ENCODE measurements around the gene CES1. TPM values are rescaled to one million over a fixed set of nuclear protein-coding genes. Genes with fewer than 3 reads are reported as not detected.

The CES1 gene
- 10 to 100 TPM; 12.1 to 23.8 TPM for total RNA-seq

DNA sequence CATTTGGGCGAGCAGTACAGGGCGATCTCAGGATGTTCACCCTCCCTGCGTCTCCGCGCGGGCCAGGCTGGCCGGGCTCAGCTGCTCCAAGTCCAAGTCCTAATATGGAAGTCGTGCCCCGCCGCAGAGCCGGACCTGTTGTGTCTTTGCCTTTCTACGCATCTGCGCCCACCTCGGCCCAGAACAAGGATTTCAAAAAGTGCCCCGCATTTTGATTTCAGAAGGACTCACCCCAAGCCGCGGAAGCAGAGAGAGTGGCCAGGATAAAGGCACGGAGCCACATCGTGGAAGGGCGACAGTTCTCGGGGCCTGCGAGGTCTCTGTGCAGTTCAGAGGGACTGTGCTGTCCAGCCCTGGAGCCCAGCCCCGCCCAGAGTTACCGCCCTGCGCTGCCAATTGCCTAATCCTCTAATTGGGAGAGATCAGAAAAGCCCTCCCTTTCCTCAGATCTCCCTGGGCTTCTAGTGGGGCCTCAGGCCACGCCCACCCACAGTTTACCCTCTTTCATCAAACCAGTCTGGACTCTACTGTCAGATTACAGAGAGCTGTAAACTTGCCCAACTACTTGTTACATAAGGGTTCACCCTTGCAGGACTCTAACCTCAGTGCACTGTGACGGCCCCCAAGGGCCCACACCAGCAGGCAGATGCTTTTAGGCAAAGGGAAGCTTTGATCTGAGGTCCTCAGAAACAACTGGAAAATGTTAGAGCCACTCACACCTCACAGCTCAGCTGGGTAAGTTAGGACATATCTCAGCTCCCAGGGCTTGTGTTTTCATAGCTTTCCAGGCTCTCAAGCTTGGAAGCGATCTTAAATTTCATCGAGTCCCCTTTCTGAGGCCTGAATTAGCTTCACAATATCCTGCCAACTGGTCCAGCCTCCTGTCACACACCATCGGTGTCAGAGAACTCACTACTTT is at the start of gene CES1:
Gene CES1, minus strand, starts transcription at position 324 of the 919 bp plus-strand sequence. Its CDS starts 41 bp downstream, at position 283.
- Histone ChIP-seq H3K27ac (peak within 1 kb of the TSS in 1 of 2 donors; percentile 43), H3K4me3 (peak within 1 kb of the TSS in 1 of 2 donors; percentile 30), H3K36me3 (no peaks in the 10 kb centered on the region), H3K4me1 (peaks cover 0 to 24% of the 10 kb centered on the region in 2 donors), H3K9me3 (no peaks in the 10 kb centered on the region), H3K27me3 (no peaks in the 10 kb centered on the region)
- TF ChIP-seq, protein P1, sequence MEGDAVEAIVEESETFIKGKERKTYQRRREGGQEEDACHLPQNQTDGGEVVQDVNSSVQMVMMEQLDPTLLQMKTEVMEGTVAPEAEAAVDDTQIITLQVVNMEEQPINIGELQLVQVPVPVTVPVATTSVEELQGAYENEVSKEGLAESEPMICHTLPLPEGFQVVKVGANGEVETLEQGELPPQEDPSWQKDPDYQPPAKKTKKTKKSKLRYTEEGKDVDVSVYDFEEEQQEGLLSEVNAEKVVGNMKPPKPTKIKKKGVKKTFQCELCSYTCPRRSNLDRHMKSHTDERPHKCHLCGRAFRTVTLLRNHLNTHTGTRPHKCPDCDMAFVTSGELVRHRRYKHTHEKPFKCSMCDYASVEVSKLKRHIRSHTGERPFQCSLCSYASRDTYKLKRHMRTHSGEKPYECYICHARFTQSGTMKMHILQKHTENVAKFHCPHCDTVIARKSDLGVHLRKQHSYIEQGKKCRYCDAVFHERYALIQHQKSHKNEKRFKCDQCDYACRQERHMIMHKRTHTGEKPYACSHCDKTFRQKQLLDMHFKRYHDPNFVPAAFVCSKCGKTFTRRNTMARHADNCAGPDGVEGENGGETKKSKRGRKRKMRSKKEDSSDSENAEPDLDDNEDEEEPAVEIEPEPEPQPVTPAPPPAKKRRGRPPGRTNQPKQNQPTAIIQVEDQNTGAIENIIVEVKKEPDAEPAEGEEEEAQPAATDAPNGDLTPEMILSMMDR (IDR thresholded peaks at IDR 0.05), result no peak
- DNase-seq (ENCODE audit: low spot score), result peak; percentile 79

DNA sequence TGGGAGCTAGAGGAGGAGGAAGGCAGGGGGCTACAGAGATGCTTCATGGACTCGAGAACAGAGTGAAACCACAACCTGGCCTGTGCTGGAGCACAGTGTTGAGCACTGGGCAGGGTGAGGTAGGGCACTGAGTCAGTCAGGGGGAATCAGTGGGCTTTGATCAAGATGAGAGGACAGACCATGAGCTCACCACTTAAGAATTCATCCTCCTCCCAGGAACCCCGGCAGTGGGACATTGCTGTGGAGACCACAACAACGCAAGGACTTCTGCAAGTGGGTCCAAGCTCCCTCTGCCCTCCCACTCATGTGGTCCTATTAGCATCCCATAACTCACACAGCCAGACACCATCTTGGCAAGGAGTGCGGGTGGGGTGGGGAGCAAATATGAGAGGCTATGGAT is 44.0 kb upstream of the CES1 start:
- TF ChIP-seq, protein P1 (IDR thresholded peaks at IDR 0.05), result no peak
- Histone ChIP-seq H3K9me3 (no peaks in the 10 kb centered on the region), H3K36me3 (no peaks in the 10 kb centered on the region), H3K4me3 (no peak overlapping the region), H3K27me3 (no peaks in the 10 kb centered on the region), H3K27ac (no peak overlapping the region), H3K4me1 (no peaks in the 10 kb centered on the region)
- DNase-seq (ENCODE audit: low spot score), result no peak

DNA sequence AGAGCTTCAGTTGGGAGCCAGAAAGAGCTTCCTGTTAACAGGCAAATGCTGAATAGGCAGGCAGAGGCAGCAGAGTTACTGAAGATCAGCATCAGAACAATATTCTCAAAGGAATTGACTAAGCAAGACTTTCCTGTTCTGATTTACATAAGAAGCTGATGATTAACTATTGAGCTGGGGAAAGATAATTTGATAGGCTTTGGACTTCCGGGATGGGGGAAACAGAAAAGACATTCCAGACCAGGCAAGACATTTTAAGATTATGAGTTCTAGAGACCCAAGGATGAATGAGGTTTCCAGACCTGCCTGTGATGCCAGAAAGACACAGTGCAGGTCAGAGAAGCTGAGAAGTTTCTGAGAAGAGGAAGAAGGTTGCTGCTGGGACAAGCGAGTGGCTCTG is 42.4 kb upstream of the CES1 start, which contains the start of gene CES5A:
Gene CES5A, minus strand, starts transcription at position 101 of the 400 bp plus-strand sequence. CDS start 152 bp downstream, outside the sequence.
- no peaks in the 10 kb centered on the region for H3K36me3 ChIP-seq
- no peaks in the 10 kb centered on the region for H3K4me1 ChIP-seq
- DNase-seq (ENCODE audit: low spot score), result no peak
- TF ChIP-seq, protein P1 (IDR thresholded peaks at IDR 0.05), result no peak
- no peaks in the 10 kb centered on the region for H3K9me3 ChIP-seq
- no peak within 1 kb of the TSS for H3K4me3 ChIP-seq
- no peak within 1 kb of the TSS for H3K27ac ChIP-seq
- no peaks in the 10 kb centered on the region for H3K27me3 ChIP-seq

DNA sequence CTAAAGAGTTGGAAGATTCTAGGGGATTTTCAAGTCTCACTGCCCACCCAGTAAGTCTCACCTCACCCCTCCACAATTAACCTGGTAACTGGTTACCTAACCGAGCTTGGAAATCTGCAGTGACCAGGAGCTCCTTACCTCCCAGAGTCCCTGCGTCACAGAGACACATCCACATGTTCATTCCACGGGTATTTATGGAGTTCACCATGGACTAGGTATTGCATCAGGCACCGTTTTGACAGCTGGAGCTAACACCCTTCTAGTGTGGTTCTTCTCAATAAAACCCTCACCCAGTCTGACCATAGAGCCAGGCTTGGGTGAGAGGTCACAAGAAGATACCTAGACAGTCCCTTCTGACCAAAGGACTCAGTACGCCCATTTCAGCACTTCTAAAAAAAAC is 40.2 kb upstream of the CES1 start:
- H3K4me1 ChIP-seq, result no peaks in the 10 kb centered on the region
- DNase-seq (ENCODE audit: low spot score), result no peak
- no peak overlapping the region for H3K27ac ChIP-seq
- H3K9me3 ChIP-seq, result no peaks in the 10 kb centered on the region
- H3K36me3 ChIP-seq, result no peaks in the 10 kb centered on the region
- no peak overlapping the region for H3K4me3 ChIP-seq
- no peaks in the 10 kb centered on the region for H3K27me3 ChIP-seq
- TF ChIP-seq, protein P1 (IDR thresholded peaks at IDR 0.05), result no peak

DNA sequence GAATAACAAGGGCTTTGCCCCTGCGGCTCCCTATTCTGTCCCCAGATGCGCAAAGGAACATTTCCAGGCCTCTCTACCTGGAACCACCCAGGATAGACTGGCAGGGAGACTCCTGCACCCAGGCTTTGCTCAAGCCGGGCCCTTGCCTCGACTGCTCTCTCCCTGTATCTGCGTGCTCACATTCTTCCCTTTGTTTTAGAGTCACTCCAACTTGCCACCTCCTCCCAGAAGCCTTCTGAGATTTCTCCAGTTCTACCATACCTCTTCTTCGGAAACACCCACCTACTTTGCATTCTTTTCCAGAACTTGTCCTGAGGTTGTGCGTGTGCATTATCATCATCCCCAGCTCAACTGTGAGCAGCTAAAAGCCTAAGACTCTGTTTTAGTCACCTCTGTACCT is 39.2 kb upstream of the CES1 start:
- Histone ChIP-seq H3K36me3 (no peaks in the 10 kb centered on the region), H3K4me3 (no peak overlapping the region)

More for the DNA sequence above, 39.2 kb upstream of the CES1 start:
- TF ChIP-seq, protein P1 (IDR thresholded peaks at IDR 0.05), result no peak
- DNase-seq (ENCODE audit: low spot score), result no peak
- no peak overlapping the region for H3K27ac ChIP-seq
- no peaks in the 10 kb centered on the region for H3K9me3 ChIP-seq
- H3K4me1 ChIP-seq, result no peaks in the 10 kb centered on the region
- no peaks in the 10 kb centered on the region for H3K27me3 ChIP-seq

Measured in right atrium auricular region (tissue), 2 donors.